CD4-positive, alpha-beta T cell treated with Interleukin-6 at 100 ng/mL for 8 hours (primary cell): ENCODE measurements around the gene PDGFC.

Source experiments
- DNase-seq: peaks from one replicate; pipeline ENCODE4 v3.0.0-alpha.2; 2020; ENCODE audit warnings: mixed read lengths, low spot score

PDGFC gene

DNA sequence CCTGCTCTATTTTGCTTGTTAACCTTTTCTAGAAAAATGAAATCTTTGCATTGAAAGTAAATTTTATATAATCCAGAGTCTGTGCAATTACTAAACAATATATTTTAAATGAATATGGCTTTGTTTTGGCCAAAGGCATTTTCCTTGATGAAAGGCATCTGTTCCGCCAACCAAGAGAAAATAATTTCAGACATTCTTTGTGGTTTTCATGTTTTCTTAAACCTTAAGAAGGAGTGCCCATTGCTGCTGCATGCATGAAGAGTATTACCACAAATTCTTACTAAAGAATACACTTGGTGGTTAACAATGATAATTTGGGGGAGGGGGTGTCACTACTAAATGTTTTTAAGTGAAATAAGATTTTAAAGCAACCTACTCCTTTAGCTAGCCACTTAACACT, 2.7 kb upstream of the PDGFC start:
- DNase-seq, result no peak

- no peak for DNase-seq
Measured at GRCh38 chr4:156972379-156973015, 898 bp upstream of the PDGFC start.

- no peak for DNase-seq
Measured at GRCh38 chr4:156971165-156971675, 379 bp downstream of the PDGFC start.

GRCh38 chr4:156970501-156971164, 966 bp downstream of the PDGFC start:
- DNase-seq, result no peak

- DNase-seq, result no peak
Measured at GRCh38 chr4:156969911-156970310, 1.7 kb downstream of the PDGFC start.

DNA sequence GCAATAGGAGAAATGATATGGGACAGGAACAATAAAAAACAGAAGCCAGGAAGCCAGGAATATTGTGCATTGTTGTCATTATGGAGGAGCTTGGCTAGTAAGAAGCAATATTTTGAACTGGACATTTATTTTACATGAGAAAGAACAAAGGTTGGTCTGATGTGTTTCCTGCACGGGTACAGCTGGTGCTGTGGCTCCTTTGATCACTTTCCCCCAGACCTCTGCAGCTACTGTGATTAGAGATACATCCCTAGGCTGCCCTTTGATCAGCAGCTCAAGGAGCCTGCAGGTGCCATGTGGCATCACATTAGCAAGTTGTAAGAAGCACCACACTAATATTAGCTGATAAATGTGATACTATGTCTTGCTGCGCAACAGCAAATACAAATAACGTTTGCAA, 2.5 kb downstream of the PDGFC start:
- DNase-seq, result no peak

DNA sequence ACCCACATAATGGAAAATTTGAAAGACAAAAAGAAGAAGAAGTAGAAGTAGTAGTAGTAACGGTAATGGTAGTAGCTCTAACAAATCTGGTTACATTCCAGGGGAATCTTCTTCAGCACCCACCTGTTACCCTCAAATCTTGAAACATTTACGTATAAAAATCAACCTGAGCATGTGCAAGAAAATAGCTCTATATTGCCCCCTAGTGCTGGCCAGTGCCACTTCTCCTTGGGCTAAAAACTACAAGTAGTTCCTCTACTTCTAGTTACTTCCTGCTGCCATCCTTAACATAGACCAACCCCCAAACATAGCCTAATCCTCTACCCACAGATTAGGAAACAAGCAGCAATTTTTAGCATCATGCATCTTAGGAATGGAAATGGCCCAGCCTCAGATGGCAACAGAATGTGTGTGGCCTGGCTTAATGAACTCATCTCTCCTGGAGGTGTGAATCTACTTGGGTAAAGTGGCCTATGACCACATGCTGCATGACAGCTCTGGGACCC, 3.1 kb downstream of the PDGFC start:
- DNase-seq, result no peak

- DNase-seq, result no peak
Measured at GRCh38 chr4:156966836-156967235, 4.8 kb downstream of the PDGFC start.

- no peak for DNase-seq
Measured at GRCh38 chr4:156963419-156963818, 8.2 kb downstream of the PDGFC start.

DNA sequence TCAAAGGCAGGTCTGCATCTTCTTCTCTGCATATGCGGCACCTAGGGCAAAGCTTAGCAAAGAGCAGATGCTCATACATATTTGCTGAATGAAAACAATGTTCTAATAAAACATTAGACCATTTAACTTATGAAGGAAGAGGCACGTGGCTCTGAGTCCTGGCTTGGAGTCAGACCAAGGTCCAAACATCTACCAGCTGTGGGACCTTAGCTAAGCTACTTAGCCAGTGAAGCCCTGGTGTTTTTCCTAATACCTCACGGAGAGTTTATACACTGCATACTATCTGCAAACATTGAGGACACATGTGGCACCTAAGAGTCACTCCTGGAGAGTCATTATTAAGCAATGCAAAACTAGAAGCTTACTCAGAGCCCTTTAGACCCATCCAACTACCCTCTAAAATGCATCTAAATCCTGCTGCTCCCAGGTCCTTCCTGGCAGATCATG, 9.0 kb downstream of the PDGFC start:
- DNase-seq, result no peak

- no peak for DNase-seq
Measured at GRCh38 chr4:156962058-156962358, 9.6 kb downstream of the PDGFC start.

DNA sequence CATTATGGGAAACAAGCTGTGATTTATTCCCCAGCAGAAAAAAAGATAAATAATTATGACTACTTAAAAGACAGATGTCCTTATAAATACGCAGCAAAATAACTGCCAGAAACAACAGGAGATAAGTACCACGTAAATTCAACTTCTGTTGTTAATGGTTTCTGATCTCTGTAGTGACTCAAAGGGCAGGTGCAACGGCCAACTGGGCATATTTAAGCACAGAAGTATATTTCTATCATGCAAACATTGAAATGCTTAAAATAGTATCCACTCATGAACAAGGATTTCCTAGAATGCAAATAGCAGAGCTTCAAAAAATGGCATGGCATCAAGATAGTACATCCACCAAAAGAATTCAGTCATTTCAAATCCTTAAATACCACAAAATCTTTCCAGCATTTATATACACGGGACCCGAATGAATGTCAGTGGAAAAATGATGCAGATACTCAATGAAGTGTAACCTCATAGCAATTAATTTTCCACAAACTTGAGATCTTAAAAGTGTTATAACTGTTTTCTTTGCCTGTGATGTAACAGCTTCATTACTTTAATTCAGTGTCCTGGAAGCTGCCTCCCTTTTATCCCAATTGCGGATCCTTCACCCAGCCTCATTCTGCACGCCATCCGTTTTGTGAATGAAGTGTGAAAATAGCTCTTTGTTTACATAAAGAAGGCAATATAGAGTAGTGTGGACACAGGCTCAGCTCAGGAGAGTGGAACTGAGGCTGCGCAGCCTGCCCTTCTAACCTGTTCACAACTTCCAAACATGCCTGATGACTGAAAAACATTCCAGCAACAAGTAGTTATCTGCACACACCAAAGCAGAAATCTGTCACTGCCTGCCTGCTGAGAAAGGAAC, 10.2 kb downstream of the PDGFC start:
- DNase-seq, result no peak

- DNase-seq, result no peak
Measured at GRCh38 chr4:156959298-156959702, 12.3 kb downstream of the PDGFC start.

- no peak for DNase-seq
Measured at GRCh38 chr4:156958276-156959074, 13.1 kb downstream of the PDGFC start.

DNA sequence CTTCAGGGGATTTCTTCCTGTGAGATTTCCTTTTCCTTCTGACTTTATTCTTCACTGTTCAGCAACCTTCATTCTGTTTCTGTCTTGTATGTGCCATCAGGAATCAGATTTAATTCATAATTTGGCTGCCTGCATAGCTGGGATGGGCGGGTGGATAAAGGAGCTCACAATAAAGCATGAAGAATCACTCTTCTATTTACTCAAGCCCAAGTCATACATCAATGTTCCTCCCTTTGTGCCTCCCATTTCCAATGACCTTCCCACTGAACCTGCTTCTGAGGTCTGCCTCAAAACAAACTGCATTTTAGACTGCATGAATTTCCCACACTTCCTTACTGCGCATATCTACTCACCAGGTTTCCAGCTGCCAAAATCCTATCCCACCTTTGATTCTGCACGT, 14.0 kb downstream of the PDGFC start:
- DNase-seq, result no peak

- DNase-seq, result no peak
Measured at GRCh38 chr4:156956826-156957368, 14.7 kb downstream of the PDGFC start.

DNA sequence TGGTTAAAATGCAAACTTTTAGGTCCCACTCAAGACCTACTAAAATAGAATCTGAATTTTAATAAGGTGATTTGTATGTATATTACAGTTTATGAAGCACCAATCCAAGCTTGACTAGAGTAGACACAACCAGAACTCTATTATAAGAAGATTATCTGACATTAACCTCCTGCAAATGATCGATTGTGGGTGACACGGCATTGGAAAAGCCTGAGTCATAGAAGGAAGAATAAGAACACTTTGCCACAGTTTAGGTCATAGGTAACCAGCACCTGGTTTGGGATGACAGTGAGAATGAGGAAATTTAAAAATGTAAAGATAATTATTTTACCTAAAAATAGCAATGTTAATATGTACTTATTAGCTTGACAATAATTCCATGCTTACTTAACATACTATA, 15.2 kb downstream of the PDGFC start:
- no peak for DNase-seq

GRCh38 chr4:156954587-156954986, 17.0 kb downstream of the PDGFC start:
- DNase-seq, result no peak

GRCh38 chr4:156953951-156954350, 17.6 kb downstream of the PDGFC start:
- DNase-seq, result no peak

DNA sequence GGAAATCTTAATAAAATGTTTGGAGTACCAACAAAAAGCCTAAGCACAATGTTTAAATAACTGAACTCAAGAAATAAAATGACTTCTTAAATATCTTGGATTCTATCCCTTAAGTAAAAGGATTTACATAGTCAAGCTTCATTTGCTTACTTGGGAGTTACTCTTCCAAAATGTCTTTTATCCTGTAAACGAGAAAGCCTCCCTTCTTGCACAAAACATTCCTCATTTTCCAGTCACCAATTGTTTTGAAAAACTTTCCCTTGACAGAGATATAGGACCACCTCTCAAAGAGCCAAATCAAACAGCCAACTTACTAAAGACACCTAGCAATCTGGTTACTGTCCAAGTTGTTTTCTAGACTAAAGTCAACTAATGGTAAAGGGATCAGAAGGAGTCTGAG, 18.6 kb downstream of the PDGFC start:
- no peak for DNase-seq

GRCh38 chr4:156952078-156952759, 19.4 kb downstream of the PDGFC start:
- DNase-seq, result no peak
